Transverse colon (tissue), 4 donors: ENCODE results near the gene TNS3.

Experiments
- EP300 ChIP-seq: sonication (generic); formaldehyde crosslinking; IDR thresholded peaks from one replicate; pipeline ENCODE4 v1.6.1; 2017; ENCODE audit warnings: antibody characterized with exemption, low read depth
- POLR2A ChIP-seq: fragments of 450-650 bp; IDR thresholded peaks from one replicate; pipeline ENCODE4 v1.6.1; 2016; ENCODE audit warnings: antibody characterized with exemption, mild to moderate bottlenecking, moderate library complexity
- POLR2AphosphoS5 ChIP-seq, 3 donors: sonication (generic); formaldehyde crosslinking; IDR thresholded peaks; one replicate each; pipeline ENCODE4 v1.6.1; 2016; ENCODE audit warnings: antibody characterized with exemption in 3 of 3
- TF ChIP-seq, protein P1 (sequence below), 5 experiments: fragments of 200-600 bp in 3 of 5; fragments of 450-650 bp in 2 of 5; sonication (generic) in 3 of 5; IDR thresholded peaks; 1 replicate in 2 of 5; 2 replicates in 3 of 5; pipeline ENCODE4 v1.5.1; 2016 to 2017; ENCODE audit warnings: antibody characterized with exemption in 5 of 5, inconsistent platforms in 3 of 5, mild to moderate bottlenecking in 2 of 5, moderate library complexity in 1 of 5

DNA sequence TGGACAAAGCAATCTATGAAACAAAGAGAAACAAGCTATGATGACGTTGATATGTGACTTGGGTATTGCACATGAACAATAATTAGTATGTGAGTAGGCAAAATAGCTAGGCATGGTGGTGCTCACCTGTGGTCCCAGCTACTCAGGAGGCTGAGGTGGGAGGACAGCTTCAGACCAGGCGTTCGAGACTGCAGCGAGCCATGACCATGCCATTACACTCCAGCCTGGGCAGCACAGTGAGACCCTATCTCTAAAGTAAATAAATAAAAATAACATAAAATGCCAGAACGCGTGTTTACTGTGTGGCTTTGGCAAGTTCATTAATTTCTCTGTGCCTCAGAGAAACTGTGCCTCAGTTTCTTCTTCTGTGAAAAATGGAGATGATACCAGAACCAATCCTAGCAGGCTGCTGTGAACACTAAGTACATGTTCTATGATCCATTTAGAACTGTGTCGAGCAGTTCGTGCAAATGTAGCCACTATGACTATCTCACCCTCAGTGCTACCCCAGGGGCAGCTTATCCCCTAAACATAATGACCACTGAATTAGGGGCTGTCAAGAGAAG lies 9.3 kb upstream of the TNS3 start:
- TF ChIP-seq POLR2A (no peak), EP300 (no peak), POLR2AphosphoS5 (IDR thresholded peaks at IDR 0.05) (no peak)
- TF ChIP-seq, protein P1, sequence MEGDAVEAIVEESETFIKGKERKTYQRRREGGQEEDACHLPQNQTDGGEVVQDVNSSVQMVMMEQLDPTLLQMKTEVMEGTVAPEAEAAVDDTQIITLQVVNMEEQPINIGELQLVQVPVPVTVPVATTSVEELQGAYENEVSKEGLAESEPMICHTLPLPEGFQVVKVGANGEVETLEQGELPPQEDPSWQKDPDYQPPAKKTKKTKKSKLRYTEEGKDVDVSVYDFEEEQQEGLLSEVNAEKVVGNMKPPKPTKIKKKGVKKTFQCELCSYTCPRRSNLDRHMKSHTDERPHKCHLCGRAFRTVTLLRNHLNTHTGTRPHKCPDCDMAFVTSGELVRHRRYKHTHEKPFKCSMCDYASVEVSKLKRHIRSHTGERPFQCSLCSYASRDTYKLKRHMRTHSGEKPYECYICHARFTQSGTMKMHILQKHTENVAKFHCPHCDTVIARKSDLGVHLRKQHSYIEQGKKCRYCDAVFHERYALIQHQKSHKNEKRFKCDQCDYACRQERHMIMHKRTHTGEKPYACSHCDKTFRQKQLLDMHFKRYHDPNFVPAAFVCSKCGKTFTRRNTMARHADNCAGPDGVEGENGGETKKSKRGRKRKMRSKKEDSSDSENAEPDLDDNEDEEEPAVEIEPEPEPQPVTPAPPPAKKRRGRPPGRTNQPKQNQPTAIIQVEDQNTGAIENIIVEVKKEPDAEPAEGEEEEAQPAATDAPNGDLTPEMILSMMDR (IDR thresholded peaks at IDR 0.05) = no peak
